Measurements from ENCODE around the gene RBP3. TPM values are rescaled to one million over a fixed set of nuclear protein-coding genes. Genes with fewer than 3 reads are reported as not detected.
A peak's percentile ranks its signal among the peaks of the same experiment; 100 is the strongest.

The RBP3 gene
- total and polyA plus RNA-seq, 2 donors from 2014 or later = not detected

DNA sequence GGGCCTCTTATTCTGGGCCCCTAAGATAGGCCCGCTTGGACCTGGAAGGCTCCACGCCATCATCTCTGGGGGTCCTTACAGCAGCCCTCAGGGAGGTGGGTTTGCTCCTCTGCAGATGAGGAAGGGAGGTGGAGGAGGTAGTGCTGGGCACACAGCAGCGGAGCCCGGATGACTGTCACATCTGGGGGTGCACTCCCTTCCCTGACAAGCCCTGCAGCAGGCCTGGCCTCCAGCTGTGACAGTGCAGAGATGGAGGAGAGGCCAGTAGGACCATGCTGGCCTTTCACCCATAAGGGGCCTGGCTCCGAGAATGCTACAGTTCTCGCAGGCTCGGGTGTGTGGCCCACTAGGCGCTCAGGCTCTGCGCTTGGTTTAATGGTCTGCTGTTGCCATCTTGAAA lies 16.7 kb upstream of the RBP3 start:
- H3K4me3 ChIP-seq (ENCODE audit: low read length in 3 of 3) = no peak overlapping the region
- no peak for FAIRE-seq
- no peaks in the 10 kb centered on the region for H3K36me3 ChIP-seq (ENCODE audit: control insufficient read depth in 2 of 3, insufficient read depth in 3 of 3, low read length in 3 of 3)
- no peak overlapping the region for H3K27ac ChIP-seq (ENCODE audit: low read depth in 2 of 2, low read length in 2 of 2)
- peak in 1 of 5 donors; percentile 34 for DNase-seq
- H3K4me1 ChIP-seq (ENCODE audit: control insufficient read depth in 2 of 3, insufficient read depth in 2 of 3, low read depth in 1 of 3, low read length in 3 of 3) = peaks cover 0 to 4% (median 0%) of the 10 kb centered on the region in 3 donors
- no peaks in the 10 kb centered on the region for H3K27me3 ChIP-seq (ENCODE audit: control insufficient read depth, insufficient read depth, low read length)
- no peaks in the 10 kb centered on the region for H3K9me3 ChIP-seq (ENCODE audit: control insufficient read depth in 2 of 3, insufficient read depth in 1 of 3, low read length in 3 of 3)
- H3K9ac ChIP-seq (ENCODE audit: low read length in 3 of 3) = no peak overlapping the region
- intact Hi-C loops (cut with DNase I) = no loop called here
- TF ChIP-seq, protein P1, sequence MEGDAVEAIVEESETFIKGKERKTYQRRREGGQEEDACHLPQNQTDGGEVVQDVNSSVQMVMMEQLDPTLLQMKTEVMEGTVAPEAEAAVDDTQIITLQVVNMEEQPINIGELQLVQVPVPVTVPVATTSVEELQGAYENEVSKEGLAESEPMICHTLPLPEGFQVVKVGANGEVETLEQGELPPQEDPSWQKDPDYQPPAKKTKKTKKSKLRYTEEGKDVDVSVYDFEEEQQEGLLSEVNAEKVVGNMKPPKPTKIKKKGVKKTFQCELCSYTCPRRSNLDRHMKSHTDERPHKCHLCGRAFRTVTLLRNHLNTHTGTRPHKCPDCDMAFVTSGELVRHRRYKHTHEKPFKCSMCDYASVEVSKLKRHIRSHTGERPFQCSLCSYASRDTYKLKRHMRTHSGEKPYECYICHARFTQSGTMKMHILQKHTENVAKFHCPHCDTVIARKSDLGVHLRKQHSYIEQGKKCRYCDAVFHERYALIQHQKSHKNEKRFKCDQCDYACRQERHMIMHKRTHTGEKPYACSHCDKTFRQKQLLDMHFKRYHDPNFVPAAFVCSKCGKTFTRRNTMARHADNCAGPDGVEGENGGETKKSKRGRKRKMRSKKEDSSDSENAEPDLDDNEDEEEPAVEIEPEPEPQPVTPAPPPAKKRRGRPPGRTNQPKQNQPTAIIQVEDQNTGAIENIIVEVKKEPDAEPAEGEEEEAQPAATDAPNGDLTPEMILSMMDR (IDR thresholded peaks at IDR 0.05; ENCODE audit: borderline replicate concordance, extremely low read depth, insufficient read depth) = no peak

DNA sequence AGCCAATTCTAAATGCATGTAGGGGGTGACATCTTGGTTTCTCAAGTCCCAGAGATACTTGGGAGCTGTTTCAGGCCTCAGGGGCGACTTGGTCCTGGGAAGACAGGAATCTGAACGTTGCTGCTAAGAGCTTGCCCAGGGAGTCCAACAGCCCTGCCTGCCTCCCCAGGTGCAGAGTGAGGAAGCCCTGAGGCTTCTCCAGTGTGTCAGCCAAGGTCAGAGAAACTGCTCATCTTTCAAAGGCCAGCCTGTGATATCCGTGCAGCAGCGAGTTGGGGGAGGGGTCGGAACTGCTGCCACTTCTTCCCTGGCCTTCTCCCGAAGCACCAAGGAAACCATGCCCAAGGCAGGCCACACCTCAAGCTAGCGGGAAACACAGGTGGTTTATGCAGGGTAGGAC lies 16.2 kb upstream of the RBP3 start:
- Histone ChIP-seq H3K36me3 (ENCODE audit: control insufficient read depth in 2 of 3, insufficient read depth in 3 of 3, low read length in 3 of 3) (no peaks in the 10 kb centered on the region), H3K27me3 (ENCODE audit: control insufficient read depth, insufficient read depth, low read length) (no peaks in the 10 kb centered on the region), H3K9me3 (ENCODE audit: control insufficient read depth in 2 of 3, insufficient read depth in 1 of 3, low read length in 3 of 3) (no peaks in the 10 kb centered on the region), H3K27ac (ENCODE audit: low read depth in 2 of 2, low read length in 2 of 2) (no peak overlapping the region), H3K4me1 (ENCODE audit: control insufficient read depth in 2 of 3, insufficient read depth in 2 of 3, low read depth in 1 of 3, low read length in 3 of 3) (peaks cover 0 to 4% (median 0%) of the 10 kb centered on the region in 3 donors), H3K9ac (ENCODE audit: low read length in 3 of 3) (no peak overlapping the region), H3K4me3 (ENCODE audit: low read length in 3 of 3) (no peak overlapping the region)
- FAIRE-seq = no peak
- DNase-seq = peak in 4 of 5 donors; percentile 18 to 43 (median 32)
- intact Hi-C loops (cut with DNase I) = no loop called here
- TF ChIP-seq, protein P1 (IDR thresholded peaks at IDR 0.05; ENCODE audit: borderline replicate concordance, extremely low read depth, insufficient read depth) = no peak

DNA sequence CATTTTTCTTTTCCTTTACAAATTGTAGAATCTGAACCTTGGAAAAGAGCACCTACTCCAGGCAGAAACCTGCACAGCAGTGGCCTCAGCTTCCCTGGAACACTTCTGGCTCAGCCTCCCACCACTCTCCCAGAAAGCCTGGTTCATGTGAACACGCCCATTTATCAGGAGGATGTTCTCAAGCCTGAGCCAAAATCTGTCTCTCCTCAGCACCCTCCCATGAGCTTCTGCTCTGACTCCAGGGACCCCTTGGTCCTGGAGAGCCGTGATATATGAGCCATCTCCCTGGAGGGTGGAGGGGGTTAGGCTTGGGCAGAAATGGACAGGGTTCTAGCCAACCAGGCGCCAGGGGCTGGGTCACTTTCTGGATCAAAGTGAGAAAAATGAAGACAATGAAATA lies 15.8 kb upstream of the RBP3 start:
- intact Hi-C loops (cut with DNase I) = no loop called here
- Histone ChIP-seq H3K27me3 (ENCODE audit: control insufficient read depth, insufficient read depth, low read length) (no peaks in the 10 kb centered on the region), H3K36me3 (ENCODE audit: control insufficient read depth in 2 of 3, insufficient read depth in 3 of 3, low read length in 3 of 3) (no peaks in the 10 kb centered on the region), H3K9me3 (ENCODE audit: control insufficient read depth in 2 of 3, insufficient read depth in 1 of 3, low read length in 3 of 3) (no peaks in the 10 kb centered on the region), H3K27ac (ENCODE audit: low read depth in 2 of 2, low read length in 2 of 2) (no peak overlapping the region), H3K9ac (ENCODE audit: low read length in 3 of 3) (no peak overlapping the region), H3K4me3 (ENCODE audit: low read length in 3 of 3) (no peak overlapping the region), H3K4me1 (ENCODE audit: control insufficient read depth in 2 of 3, insufficient read depth in 2 of 3, low read depth in 1 of 3, low read length in 3 of 3) (peaks cover 0 to 4% (median 0%) of the 10 kb centered on the region in 3 donors)
- TF ChIP-seq, protein P1 (IDR thresholded peaks at IDR 0.05; ENCODE audit: borderline replicate concordance, extremely low read depth, insufficient read depth) = no peak
- FAIRE-seq = no peak
- peak in 1 of 5 donors; percentile 4 for DNase-seq

DNA sequence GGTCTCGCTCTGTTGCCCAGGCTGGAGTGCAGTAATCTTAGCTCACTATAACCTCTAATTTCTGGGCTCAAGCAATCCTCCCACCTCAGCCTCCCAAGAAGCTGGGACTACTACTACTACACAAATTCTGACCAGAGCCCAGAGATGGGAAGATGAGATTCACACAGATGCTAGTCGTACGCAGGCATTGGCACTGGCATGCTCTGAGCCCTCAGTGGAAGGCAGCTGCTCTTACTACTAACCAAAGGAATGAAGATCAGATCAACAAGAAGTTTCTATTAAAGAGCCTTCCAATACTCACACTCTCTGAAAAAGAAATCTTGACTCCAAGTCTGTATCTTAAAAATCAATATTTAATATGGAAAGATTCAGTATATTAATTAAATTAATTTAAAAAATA lies 15.2 kb upstream of the RBP3 start:
- H3K27ac ChIP-seq (ENCODE audit: low read depth in 2 of 2, low read length in 2 of 2) = no peak overlapping the region
- no peaks in the 10 kb centered on the region for H3K9me3 ChIP-seq (ENCODE audit: control insufficient read depth in 2 of 3, insufficient read depth in 1 of 3, low read length in 3 of 3)
- DNase-seq (peak in 1 of 5 donors; percentile 6), FAIRE-seq (no peak)
- H3K4me3 ChIP-seq (ENCODE audit: low read length in 3 of 3) = no peak overlapping the region
- peaks cover 0 to 4% (median 0%) of the 10 kb centered on the region in 3 donors for H3K4me1 ChIP-seq (ENCODE audit: control insufficient read depth in 2 of 3, insufficient read depth in 2 of 3, low read depth in 1 of 3, low read length in 3 of 3)
- intact Hi-C loops (cut with DNase I) = no loop called here
- H3K36me3 ChIP-seq (ENCODE audit: control insufficient read depth in 2 of 3, insufficient read depth in 3 of 3, low read length in 3 of 3) = no peaks in the 10 kb centered on the region
- TF ChIP-seq, protein P1 (IDR thresholded peaks at IDR 0.05; ENCODE audit: borderline replicate concordance, extremely low read depth, insufficient read depth) = no peak
- no peak overlapping the region for H3K9ac ChIP-seq (ENCODE audit: low read length in 3 of 3)
- H3K27me3 ChIP-seq (ENCODE audit: control insufficient read depth, insufficient read depth, low read length) = no peaks in the 10 kb centered on the region

Measured in kidney (tissue), 14 donors.